ENCODE results near the gene CLTCL1. TPM values are rescaled to one million over a fixed set of nuclear protein-coding genes. Genes with fewer than 3 reads are reported as not detected.

The CLTCL1 gene
- total and polyA plus RNA-seq, 9 of the 15 experiments (the other 6 are each of a cell fraction or from before 2014, with no cell fraction given): 1.1 to 11.7 (median 5.0) TPM

DNA sequence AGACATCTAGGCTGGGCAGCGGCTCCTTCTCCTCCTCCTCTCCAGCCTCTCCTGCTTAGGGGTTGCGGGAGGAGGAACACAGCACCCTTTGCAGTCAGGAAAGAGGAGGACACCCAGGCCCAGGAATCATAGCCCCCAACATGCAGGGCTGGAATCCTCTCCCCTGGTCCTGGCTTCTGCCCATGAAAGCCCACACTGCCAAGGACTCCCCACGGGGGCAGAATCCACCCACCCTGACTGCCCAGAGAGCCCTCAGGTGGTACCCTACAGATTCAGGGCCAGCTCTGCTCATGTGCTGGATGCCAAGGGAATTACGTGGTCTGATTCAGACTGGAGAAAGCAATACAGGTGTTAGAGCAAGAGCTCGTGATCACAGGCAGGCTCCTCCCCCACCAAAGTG lies 151.5 kb downstream of the CLTCL1 start:
- FAIRE-seq (no peak), DNase-seq (ENCODE audit: extremely low read depth in 1 of 4, low spot score in 3 of 4) (no peak), ATAC-seq (no peak)
- intact Hi-C loops (cut with micrococcal nuclease): loop anchor here (10.0 kb wide), 1 partner anchor 65 kb away; no protein-coding TSS in a partner anchor
- Histone ChIP-seq H3K4me1 (replicated peaks in 1 of 2; ENCODE audit: control insufficient read depth in 2 of 2, insufficient read depth in 2 of 2, low read length in 2 of 2) (peaks cover 4 to 26% of the 10 kb centered on the region in 2 experiments; a peak in 4 of 5 replicates), H3K36me3 (ENCODE audit: control insufficient read depth, insufficient read depth, low read length) (peaks cover 75% of the 10 kb centered on the region), H3K79me2 (ENCODE audit: control insufficient read depth, insufficient read depth, low read length) (peaks cover 15% of the 10 kb centered on the region), H2AFZ (ENCODE audit: low read depth, low read length) (no peak overlapping the region), H3K9me1 (ENCODE audit: control insufficient read depth, insufficient read depth, low read length) (peaks cover 8% of the 10 kb centered on the region), H3K9ac (ENCODE audit: insufficient read depth in 1 of 2, low read depth in 2 of 2, low read length in 2 of 2) (peak overlapping the region in 1 of 2 experiments; percentile 12; a peak in 1 of 4 replicates), H3K27ac (ENCODE audit: extremely low read depth, low read depth, low read length) (no peak overlapping the region), H3K27me3 (ENCODE audit: control insufficient read depth in 2 of 2, insufficient read depth in 2 of 2, low read length in 2 of 2) (no peaks in the 10 kb centered on the region), H3K9me3 (replicated peaks; ENCODE audit: control insufficient read depth, insufficient read depth, low read depth, low read length) (no peaks in the 10 kb centered on the region), H4K20me1 (replicated peaks; ENCODE audit: control insufficient read depth, insufficient read depth, low read length) (no peaks in the 10 kb centered on the region), H3K4me2 (ENCODE audit: insufficient read depth, low read length) (no peak overlapping the region), H3K4me3 (no peak overlapping the region)
- 84% methylated on average over 4 of the region's 5 CpGs for WGBS (ENCODE audit: insufficient coverage, low coverage, missing lambda C conversion rate)
- ChIA-PET CTCF (ENCODE audit: low intra/inter-chr PET ratio) (interaction anchor here (0.6 kb wide), 1 partner anchor 308 kb away, joined by 4 read pairs; no protein-coding TSS in a partner anchor), POLR2A (interaction anchor here (0.5 to 3.4 kb wide), 5 partner anchors 8 to 280 kb away, joined by 3 to 17 read pairs (median 5); partner anchors contain the start of gene DGCR2)
- in situ Hi-C loops (cut with MboI): no loop called here
- BruUV-seq (replicated peaks): no TSS peak
- TF ChIP-seq NR2C2 (CRISPR knock-in tag; IDR thresholded peaks at IDR 0.05) (peak; percentile 64), NR2C2 (tag; IDR thresholded peaks at IDR 0.05) (no peak), SMARCA5 (IDR thresholded peaks at IDR 0.05) (no peak)
- TF ChIP-seq, protein P1, sequence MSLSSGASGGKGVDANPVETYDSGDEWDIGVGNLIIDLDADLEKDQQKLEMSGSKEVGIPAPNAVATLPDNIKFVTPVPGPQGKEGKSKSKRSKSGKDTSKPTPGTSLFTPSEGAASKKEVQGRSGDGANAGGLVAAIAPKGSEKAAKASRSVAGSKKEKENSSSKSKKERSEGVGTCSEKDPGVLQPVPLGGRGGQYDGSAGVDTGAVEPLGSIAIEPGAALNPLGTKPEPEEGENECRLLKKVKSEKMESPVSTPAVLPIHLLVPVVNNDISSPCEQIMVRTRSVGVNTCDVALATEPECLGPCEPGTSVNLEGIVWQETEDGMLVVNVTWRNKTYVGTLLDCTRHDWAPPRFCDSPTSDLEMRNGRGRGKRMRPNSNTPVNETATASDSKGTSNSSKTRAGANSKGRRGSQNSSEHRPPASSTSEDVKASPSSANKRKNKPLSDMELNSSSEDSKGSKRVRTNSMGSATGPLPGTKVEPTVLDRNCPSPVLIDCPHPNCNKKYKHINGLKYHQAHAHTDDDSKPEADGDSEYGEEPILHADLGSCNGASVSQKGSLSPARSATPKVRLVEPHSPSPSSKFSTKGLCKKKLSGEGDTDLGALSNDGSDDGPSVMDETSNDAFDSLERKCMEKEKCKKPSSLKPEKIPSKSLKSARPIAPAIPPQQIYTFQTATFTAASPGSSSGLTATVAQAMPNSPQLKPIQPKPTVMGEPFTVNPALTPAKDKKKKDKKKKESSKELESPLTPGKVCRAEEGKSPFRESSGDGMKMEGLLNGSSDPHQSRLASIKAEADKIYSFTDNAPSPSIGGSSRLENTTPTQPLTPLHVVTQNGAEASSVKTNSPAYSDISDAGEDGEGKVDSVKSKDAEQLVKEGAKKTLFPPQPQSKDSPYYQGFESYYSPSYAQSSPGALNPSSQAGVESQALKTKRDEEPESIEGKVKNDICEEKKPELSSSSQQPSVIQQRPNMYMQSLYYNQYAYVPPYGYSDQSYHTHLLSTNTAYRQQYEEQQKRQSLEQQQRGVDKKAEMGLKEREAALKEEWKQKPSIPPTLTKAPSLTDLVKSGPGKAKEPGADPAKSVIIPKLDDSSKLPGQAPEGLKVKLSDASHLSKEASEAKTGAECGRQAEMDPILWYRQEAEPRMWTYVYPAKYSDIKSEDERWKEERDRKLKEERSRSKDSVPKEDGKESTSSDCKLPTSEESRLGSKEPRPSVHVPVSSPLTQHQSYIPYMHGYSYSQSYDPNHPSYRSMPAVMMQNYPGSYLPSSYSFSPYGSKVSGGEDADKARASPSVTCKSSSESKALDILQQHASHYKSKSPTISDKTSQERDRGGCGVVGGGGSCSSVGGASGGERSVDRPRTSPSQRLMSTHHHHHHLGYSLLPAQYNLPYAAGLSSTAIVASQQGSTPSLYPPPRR (CRISPR knock-in tag; IDR thresholded peaks at IDR 0.05; ENCODE audit: borderline replicate concordance): peak; percentile 54; the same call in 1 of the 2 replicates
- TF ChIP-seq, protein P2, sequence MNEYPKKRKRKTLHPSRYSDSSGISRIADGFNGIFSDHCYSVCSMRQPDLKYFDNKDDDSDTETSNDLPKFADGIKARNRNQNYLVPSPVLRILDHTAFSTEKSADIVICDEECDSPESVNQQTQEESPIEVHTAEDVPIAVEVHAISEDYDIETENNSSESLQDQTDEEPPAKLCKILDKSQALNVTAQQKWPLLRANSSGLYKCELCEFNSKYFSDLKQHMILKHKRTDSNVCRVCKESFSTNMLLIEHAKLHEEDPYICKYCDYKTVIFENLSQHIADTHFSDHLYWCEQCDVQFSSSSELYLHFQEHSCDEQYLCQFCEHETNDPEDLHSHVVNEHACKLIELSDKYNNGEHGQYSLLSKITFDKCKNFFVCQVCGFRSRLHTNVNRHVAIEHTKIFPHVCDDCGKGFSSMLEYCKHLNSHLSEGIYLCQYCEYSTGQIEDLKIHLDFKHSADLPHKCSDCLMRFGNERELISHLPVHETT (CRISPR knock-in tag; conservative IDR thresholded peaks at IDR 0.05 in 1 of 2, IDR thresholded peaks at IDR 0.05 in 1 of 2): 0 out of 4 replicates have a peak, but pooled peaks of 1 of the 2 experiments have one; percentile 17
- TF ChIP-seq, protein P3, sequence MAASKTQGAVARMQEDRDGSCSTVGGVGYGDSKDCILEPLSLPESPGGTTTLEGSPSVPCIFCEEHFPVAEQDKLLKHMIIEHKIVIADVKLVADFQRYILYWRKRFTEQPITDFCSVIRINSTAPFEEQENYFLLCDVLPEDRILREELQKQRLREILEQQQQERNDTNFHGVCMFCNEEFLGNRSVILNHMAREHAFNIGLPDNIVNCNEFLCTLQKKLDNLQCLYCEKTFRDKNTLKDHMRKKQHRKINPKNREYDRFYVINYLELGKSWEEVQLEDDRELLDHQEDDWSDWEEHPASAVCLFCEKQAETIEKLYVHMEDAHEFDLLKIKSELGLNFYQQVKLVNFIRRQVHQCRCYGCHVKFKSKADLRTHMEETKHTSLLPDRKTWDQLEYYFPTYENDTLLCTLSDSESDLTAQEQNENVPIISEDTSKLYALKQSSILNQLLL (CRISPR knock-in tag; IDR thresholded peaks at IDR 0.05; ENCODE audit: borderline replicate concordance): peak; percentile 23; the same call in 1 of the 2 replicates
